GM10266 (cell line): ENCODE data around the gene NR2C2.

Source experiments
- DNase-seq: peaks from one replicate; pipeline ENCODE4 v3.0.0; 2012; ENCODE audit errors: extremely low spot score
- TF ChIP-seq, protein P1 (sequence below): IDR thresholded peaks from 2 replicates; pipeline ENCODE4 v1.5.1; 2012; ENCODE audit warnings: mild to moderate bottlenecking, low read depth; ENCODE audit not compliant: control insufficient read depth, insufficient read depth; ENCODE audit errors: missing control alignments

Gene NR2C2

DNA sequence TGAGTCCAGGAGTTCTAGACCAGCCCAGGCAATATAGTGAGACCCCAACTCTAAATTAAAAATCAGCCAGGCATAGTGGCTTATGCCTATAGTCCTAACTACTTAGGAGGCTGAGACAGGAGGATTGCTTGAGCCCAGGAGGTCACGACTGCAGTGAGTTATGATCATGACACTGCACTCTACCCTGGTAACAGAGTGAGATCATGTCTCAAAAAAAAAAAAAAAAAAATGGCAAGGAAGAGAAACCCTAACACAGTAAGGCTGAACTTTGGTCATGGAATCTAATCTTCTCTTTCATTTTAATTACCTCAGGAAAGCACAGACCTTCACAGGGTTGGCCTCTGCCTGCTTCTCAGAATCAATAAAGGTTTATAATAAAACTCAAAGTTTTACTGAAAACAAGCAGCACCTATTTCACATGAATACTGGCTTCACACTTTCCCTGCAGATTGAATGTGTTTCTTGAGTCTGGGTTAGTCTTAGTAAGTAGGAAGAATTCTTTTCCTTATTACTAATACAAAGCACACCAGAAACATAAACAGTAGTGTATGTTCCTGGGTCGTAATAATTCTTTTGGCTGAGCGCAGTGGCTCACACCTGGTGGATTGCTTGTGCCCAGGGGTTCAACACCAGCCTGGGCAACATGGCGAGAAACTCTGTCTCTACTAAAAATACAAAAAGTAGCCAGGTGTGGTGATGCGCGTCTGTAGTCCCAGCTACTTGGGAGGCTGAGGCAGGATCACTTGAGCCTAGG, 11.6 kb upstream of the NR2C2 start:
- TF ChIP-seq, protein P1, sequence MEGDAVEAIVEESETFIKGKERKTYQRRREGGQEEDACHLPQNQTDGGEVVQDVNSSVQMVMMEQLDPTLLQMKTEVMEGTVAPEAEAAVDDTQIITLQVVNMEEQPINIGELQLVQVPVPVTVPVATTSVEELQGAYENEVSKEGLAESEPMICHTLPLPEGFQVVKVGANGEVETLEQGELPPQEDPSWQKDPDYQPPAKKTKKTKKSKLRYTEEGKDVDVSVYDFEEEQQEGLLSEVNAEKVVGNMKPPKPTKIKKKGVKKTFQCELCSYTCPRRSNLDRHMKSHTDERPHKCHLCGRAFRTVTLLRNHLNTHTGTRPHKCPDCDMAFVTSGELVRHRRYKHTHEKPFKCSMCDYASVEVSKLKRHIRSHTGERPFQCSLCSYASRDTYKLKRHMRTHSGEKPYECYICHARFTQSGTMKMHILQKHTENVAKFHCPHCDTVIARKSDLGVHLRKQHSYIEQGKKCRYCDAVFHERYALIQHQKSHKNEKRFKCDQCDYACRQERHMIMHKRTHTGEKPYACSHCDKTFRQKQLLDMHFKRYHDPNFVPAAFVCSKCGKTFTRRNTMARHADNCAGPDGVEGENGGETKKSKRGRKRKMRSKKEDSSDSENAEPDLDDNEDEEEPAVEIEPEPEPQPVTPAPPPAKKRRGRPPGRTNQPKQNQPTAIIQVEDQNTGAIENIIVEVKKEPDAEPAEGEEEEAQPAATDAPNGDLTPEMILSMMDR, result no peak
- DNase-seq, result no peak

DNA sequence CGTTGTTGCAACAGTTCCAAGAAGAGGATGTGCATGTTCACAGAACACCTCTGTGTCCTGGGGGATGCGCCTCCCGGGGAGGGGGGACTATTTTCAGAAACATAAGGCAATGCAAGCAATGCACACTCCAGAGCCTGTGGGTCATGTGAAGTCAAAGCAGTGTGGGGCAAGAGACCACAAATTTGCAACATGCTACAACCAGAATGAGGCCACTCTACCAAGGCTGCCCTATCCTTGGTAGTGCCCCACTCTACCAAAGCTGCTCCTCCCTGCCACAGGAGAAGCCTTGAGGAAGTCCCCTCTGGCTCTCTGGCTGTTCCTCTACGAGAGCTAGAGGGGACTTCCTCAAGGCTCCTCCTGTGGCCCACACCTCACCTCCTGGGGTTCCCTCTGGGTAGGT, 8.4 kb upstream of the NR2C2 start:
- TF ChIP-seq, protein P1, result no peak
- DNase-seq, result no peak

DNA sequence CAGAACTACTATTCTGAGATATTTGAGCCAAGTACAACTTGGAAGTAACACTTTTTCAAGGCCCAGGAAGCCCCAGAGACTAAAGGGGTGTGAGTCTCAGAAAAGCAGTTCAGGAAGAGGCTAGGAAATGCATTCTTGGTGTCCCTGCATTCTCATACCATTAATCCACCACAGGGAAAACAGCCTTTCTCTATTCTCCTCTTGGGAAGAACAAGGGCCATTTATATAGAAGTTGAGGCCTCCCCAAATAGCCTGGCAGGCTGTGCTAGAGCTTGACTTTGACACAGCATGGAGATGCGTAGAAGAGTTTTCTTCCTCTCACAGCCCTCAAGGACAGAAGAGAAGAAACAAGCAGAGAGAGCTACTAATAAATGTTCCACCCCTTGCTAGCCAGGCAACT, 5.5 kb upstream of the NR2C2 start:
- DNase-seq, result no peak
- TF ChIP-seq, protein P1, result no peak

DNA sequence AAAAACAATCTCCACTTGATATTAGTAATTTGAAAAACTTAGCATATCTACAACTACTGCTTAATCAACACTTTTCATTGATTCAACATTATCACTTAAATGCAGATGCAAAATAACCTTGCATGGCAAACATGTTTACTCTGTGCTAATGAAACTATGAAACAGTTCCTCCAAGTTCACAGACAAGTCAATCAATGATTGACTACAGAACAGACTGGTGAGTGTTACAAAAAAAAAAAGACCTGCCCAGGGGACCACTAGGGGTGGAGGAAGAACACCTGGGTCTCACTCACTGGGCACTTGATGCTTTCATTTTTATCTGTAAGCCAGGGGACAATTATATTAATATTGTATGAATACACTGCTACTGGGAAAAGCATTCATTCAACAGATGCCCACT, 4.3 kb upstream of the NR2C2 start:
- TF ChIP-seq, protein P1, result no peak
- DNase-seq, result no peak

DNA sequence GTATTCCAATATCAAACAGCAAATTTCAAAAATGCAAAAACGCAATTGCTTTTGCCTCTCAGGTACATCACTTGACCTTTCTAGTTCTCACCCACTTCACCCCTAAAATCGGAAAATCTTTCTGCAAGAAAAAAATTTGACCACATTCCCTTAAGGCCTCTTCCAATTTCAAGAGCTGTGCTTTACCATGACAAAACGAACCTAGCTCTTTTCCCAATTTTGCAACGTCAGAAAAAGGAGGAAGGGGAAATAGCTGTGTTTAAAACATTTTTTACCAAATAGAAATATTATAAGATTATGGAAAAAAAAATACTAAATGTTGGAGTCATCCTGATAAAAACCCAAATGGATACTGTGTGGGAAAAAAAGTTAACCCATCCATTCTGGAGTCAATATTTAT, 1.1 kb upstream of the NR2C2 start:
- no peak for DNase-seq
- TF ChIP-seq, protein P1, result no peak

DNA sequence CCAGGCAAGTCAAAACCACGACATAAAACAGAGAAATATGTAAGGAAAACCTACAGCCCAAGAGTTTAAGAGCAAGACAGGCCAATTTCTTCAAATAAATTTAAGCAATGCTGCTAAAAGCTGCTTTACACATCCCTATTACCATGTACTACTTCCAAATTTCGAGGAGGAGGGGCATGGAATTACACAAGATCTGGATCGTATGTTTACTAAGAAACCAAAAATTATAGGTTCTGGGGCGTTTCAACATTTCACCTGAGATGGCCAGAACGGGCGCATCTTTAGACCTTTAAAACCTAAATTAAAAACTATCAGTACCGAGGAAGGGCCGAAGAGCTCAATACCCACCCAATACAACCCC, 664 bp upstream of the NR2C2 start:
- TF ChIP-seq, protein P1, result no peak
- DNase-seq, result no peak

DNA sequence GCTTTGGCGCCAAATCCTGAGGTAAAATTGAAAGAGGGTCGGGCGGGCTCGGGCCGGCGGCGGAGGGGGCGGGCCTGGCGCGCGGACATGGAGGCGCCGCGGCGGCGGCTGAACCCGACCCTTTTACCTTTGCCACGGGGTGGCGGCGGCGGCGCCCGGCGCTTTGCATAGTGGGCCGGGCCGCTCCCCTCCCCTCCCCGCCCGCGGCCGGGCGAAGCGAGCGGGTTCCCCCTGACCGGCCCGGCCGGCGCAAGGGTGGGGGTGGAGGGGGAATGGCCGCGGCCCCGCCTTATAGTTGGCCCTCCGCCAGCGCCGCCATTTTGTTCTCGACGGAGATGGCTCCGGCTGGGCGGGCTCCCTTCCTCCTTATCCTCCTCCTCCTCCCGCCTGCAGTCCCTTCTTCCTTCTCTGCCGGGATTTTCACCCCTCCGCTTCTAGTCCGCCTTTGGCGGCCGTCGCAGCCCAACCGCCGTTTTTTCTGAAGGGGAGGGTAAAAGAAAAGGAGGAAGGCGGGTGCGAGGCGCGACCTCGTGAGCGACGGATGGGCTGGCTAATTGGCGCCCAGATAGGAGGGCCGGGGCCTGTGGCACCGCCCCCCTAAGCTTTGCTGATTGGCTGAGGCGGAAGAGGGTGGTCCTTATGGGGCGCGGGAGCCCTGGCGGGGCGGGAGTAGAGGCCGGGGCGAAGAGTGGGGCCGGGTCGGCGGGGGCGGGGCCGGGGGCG, 664 bp downstream of the NR2C2 start:
- TF ChIP-seq, protein P1, result no peak

More for the DNA sequence above, 664 bp downstream of the NR2C2 start:
- peak; percentile 100 for DNase-seq
